K562 (cell line): ENCODE data around the gene PLA2G15. TPM values are rescaled to one million over a fixed set of nuclear protein-coding genes. Genes with fewer than 3 reads are reported as not detected.

Experiments
- BRF2 ChIP-seq: IDR thresholded peaks from 3 replicates; pipeline ENCODE4 v1.6.1; 2011; ENCODE audit warnings: borderline replicate concordance, mild to moderate bottlenecking; ENCODE audit not compliant: insufficient read length, insufficient read depth
- CCNT2 ChIP-seq: IDR thresholded peaks from 2 replicates; pipeline ENCODE4 v1.6.1; 2011; ENCODE audit warnings: borderline replicate concordance, low read depth, mild to moderate bottlenecking, moderate library complexity, mixed read lengths, low read length; ENCODE audit not compliant: insufficient read length; ENCODE audit errors: extremely low read depth
- CREB1 ChIP-seq, 2 experiments: sonication (generic) in 1 of 2; formaldehyde crosslinking in 1 of 2; IDR thresholded peaks; 2 replicates each; pipeline versions ENCODE4 v1.6.1 to v1.8.0; 2012 to 2022; ENCODE audit warnings: inconsistent platforms in 1 of 2, mild to moderate bottlenecking in 1 of 2, missing genetic modification reagents in 1 of 2, moderate library complexity in 1 of 2
- ESRRA ChIP-seq: fragments of 450-650 bp; IDR thresholded peaks from 2 replicates; pipeline ENCODE4 v1.6.1; 2014; ENCODE audit warnings: low read depth, mild to moderate bottlenecking, moderate library complexity, borderline replicate concordance
- ESRRB ChIP-seq: fragments of 250-450 bp; sonication (Bioruptor Pico); IDR thresholded peaks from 2 replicates; pipeline ENCODE4 v1.5.0; 2020; ENCODE audit warnings: mild to moderate bottlenecking, moderate library complexity, borderline replicate concordance
- FOXO4 ChIP-seq: fragments of 450-650 bp; formaldehyde crosslinking; IDR thresholded peaks from 2 replicates; pipeline ENCODE4 v1.4.0; 2020; ENCODE audit warnings: mild to moderate bottlenecking, moderate library complexity
- MIER1 ChIP-seq: fragments of 450-650 bp; IDR thresholded peaks from 2 replicates; pipeline ENCODE4 v1.6.1; 2016; ENCODE audit warnings: antibody characterized with exemption, mild to moderate bottlenecking, low read depth
- RAD51 ChIP-seq: fragments of 450-650 bp; IDR thresholded peaks from 2 replicates; pipeline ENCODE4 v1.7.1; 2016; ENCODE audit warnings: low read depth, mild to moderate bottlenecking, borderline replicate concordance
- SAFB2 ChIP-seq: fragments of 200-400 bp; formaldehyde crosslinking; IDR thresholded peaks from 2 replicates; pipeline ENCODE4 v1.6.1; 2018; ENCODE audit warnings: borderline replicate concordance, low read length, low read depth, moderate library complexity; ENCODE audit not compliant: severe bottlenecking
- SIN3B ChIP-seq: fragments of 450-650 bp; IDR thresholded peaks from 2 replicates; pipeline ENCODE4 v1.6.1; 2017; ENCODE audit warnings: low read depth, mild to moderate bottlenecking, moderate library complexity
- SMAD2 ChIP-seq: fragments of 150-350 bp; IDR thresholded peaks from 2 replicates; pipeline ENCODE4 v1.6.1; 2014; ENCODE audit warnings: low read depth, mild to moderate bottlenecking, low read length
- TEAD4 ChIP-seq, 2 experiments: sonication (generic) in 1 of 2; formaldehyde crosslinking in 1 of 2; IDR thresholded peaks; 2 replicates each; pipeline versions ENCODE4 v1.6.1 to v1.8.0; 2012 to 2022; ENCODE audit warnings: borderline replicate concordance in 1 of 2, inconsistent platforms in 1 of 2, low read length in 1 of 2, mild to moderate bottlenecking in 1 of 2, missing genetic modification reagents in 1 of 2
- TRIM25 ChIP-seq: fragments of 450-650 bp; IDR thresholded peaks from 2 replicates; pipeline ENCODE4 v1.7.0; 2016; ENCODE audit warnings: borderline replicate concordance
- XRCC5 ChIP-seq: fragments of 200-400 bp; formaldehyde crosslinking; IDR thresholded peaks from 2 replicates; pipeline ENCODE4 v1.6.1; 2017; ENCODE audit warnings: low read depth, mild to moderate bottlenecking, low read length
- ZNF146 ChIP-seq: IDR thresholded peaks from one replicate; pipeline ENCODE4 v1.6.1; 2018; ENCODE audit warnings: missing compliant biosample characterization; ENCODE audit not compliant: unreplicated experiment
- ZNF197 ChIP-seq: fragments of 200-800 bp; sonication (Bioruptor generic); IDR thresholded peaks from 2 replicates; pipeline ENCODE4 v1.6.1; 2016; ENCODE audit warnings: low read depth, missing genetic modification characterization, missing compliant biosample characterization
- ZNF253 ChIP-seq: fragments of 250-450 bp; sonication (Bioruptor Pico); conservative IDR thresholded peaks from 2 replicates; pipeline ENCODE4 v1.6.1; 2021; ENCODE audit warnings: mild to moderate bottlenecking
- ZNF280A ChIP-seq: fragments of 450-650 bp; IDR thresholded peaks from 2 replicates; pipeline ENCODE4 v1.6.1; 2018; ENCODE audit warnings: mild to moderate bottlenecking, low read depth; ENCODE audit not compliant: partially characterized antibody
- ZNF445 ChIP-seq: fragments of 250-450 bp; sonication (Bioruptor Pico); IDR thresholded peaks from 2 replicates; pipeline ENCODE4 v1.4.0; 2020; ENCODE audit warnings: low read depth, mild to moderate bottlenecking, moderate library complexity
- ZNF551 ChIP-seq: fragments of 250-450 bp; sonication (Bioruptor Pico); IDR thresholded peaks from 2 replicates; pipeline ENCODE4 v1.5.0; 2021; ENCODE audit warnings: mild to moderate bottlenecking, moderate library complexity
- polyA plus RNA-seq, 8 experiments: library from polyadenylated mRNA; depleted of rRNA in 4 of 8; stranded (reverse) in 5 of 8; unstranded in 3 of 8; fragments of >200 nt; fragmentation: Nextera tagmentation in 2 of 8; fragmentation: Illumina TruSeq in 1 of 8; extraction: Ambion mirVana in 2 of 8; extraction: Trizol in 1 of 8; gene quantifications; 2 replicates each; pipeline versions ENCODE4 v1.2.1 to v1.2.3, GENCODE V29; 2011 to 2014; ENCODE audit warnings: inconsistent platforms in 1 of 8, missing spikeins in 1 of 8
- total RNA-seq, 7 experiments: library from RNA; depleted of rRNA in 6 of 7; stranded (reverse); fragments of >200 nt in 6 of 7; fragmentation: Illumina TruSeq in 2 of 7; extraction: Trizol in 2 of 7; gene quantifications; 2 replicates each; pipeline versions ENCODE4 v1.2.1 to v1.2.3, GENCODE V29; 2011 to 2021; ENCODE audit warnings: low replicate concordance in 1 of 7

PLA2G15 gene
- total and polyA plus RNA-seq, 9 of the 15 experiments (the other 6 are each of a cell fraction or from before 2014, with no cell fraction given) = 0.42 to 8.6 (median 4.8) TPM

GRCh38 chr16:68264128-68265077, 19.2 kb downstream of the PLA2G15 start, which contains the start of gene SLC7A6 (continued):
- no peak for TF ChIP-seq TRIM25
- no peak for TF ChIP-seq ZNF551
- TF ChIP-seq ESRRB = no peak
- TF ChIP-seq RAD51 = no peak
- TF ChIP-seq XRCC5 = no peak
- peak; percentile 76 for TF ChIP-seq CREB1 (IDR thresholded peaks at IDR 0.05)
- peak; percentile 56 for TF ChIP-seq CREB1 (CRISPR knock-in tag; IDR thresholded peaks at IDR 0.05)
- no peak for TF ChIP-seq MIER1
- no peak for TF ChIP-seq BRF2
- TF ChIP-seq ZNF146 = no peak
- TF ChIP-seq ZNF280A = no peak
- no peak for TF ChIP-seq SMAD2
- no peak for TF ChIP-seq ZNF253 (CRISPR knock-in tag)
- TF ChIP-seq CCNT2 = peak; percentile 67
- TF ChIP-seq FOXO4 = no peak
- TF ChIP-seq ZNF445 (CRISPR knock-in tag) = no peak
- TF ChIP-seq SIN3B = peak; percentile 73
- no peak for TF ChIP-seq SAFB2
- TF ChIP-seq TEAD4 (IDR thresholded peaks at IDR 0.05; ENCODE audit: low read length) = peak; percentile 23; the same call in 1 of the 2 replicates
- TF ChIP-seq TEAD4 (CRISPR knock-in tag; IDR thresholded peaks at IDR 0.05; ENCODE audit: borderline replicate concordance) = no peak
- TF ChIP-seq ZNF197 (CRISPR knock-in tag) = no peak
- peak; percentile 59 for TF ChIP-seq ESRRA
